GM12865 (cell line): ENCODE data around the gene GPR84.
A peak's percentile ranks its signal among the peaks of the same experiment; 100 is the strongest.

Experiments used
- DNase-seq: peaks from one replicate; pipeline ENCODE4 v3.0.0; 2010; ENCODE audit warnings: low read depth
- H3K4me3 ChIP-seq: 2 replicates; pipeline ENCODE4 v1.5.1; 2011; ENCODE audit warnings: mild to moderate bottlenecking, low read depth, low read length, control low read depth
- CTCF ChIP-seq: IDR thresholded peaks from 2 replicates; pipeline ENCODE4 v1.5.1; 2011; ENCODE audit warnings: low read length, control low read depth, low read depth, inconsistent platforms; ENCODE audit not compliant: insufficient read depth; ENCODE audit errors: missing control alignments

Gene GPR84

GRCh38 chr12:54364413-54364812 lies at the start of gene GPR84:
Gene GPR84, minus strand, starts transcription at chr12:54364486. Its CDS starts 635 bp downstream, at chr12:54363851.
- TF ChIP-seq CTCF = no peak
- peak within 1 kb of the TSS; percentile 33 for H3K4me3 ChIP-seq
- DNase-seq = peak; percentile 81

- no peak for TF ChIP-seq CTCF
- DNase-seq = peak; percentile 46
- no peak overlapping the region for H3K4me3 ChIP-seq
Observed at GRCh38 chr12:54413284-54414190, 49.3 kb upstream of the GPR84 start.

- no peak for DNase-seq
- H3K4me3 ChIP-seq = no peak overlapping the region
- TF ChIP-seq CTCF = no peak
Observed at GRCh38 chr12:54412786-54413185, 48.5 kb upstream of the GPR84 start.

GRCh38 chr12:54412348-54412747 lies 48.1 kb upstream of the GPR84 start:
- DNase-seq = no peak
- H3K4me3 ChIP-seq = no peak overlapping the region
- TF ChIP-seq CTCF = no peak

GRCh38 chr12:54411391-54412241 lies 47.3 kb upstream of the GPR84 start:
- no peak overlapping the region for H3K4me3 ChIP-seq
- TF ChIP-seq CTCF = no peak
- peak; percentile 33 for DNase-seq

GRCh38 chr12:54409267-54409666 lies 45.0 kb upstream of the GPR84 start:
- DNase-seq = no peak
- H3K4me3 ChIP-seq = no peak overlapping the region
- no peak for TF ChIP-seq CTCF
